T-cell (primary cell): Measurements from ENCODE around the gene EXOC3L4. TPM values are rescaled to one million over a fixed set of nuclear protein-coding genes. Genes with fewer than 3 reads are reported as not detected.

ENCODE experiments used
- ATAC-seq, 4 experiments: fragments of 200-7000 bp in 3 of 4; fragments of 150-1000 bp in 1 of 4; cut with Tn5 transposase; replicated peaks in 1 of 4; 1 replicate in 3 of 4; 2 replicates in 1 of 4; pipeline ENCODE4 v1.10.0; 2021; ENCODE audit warnings: moderate library complexity in 3 of 4, mild to moderate bottlenecking in 2 of 4, moderate number of reproducible peaks in 1 of 4
- CTCF ChIA-PET, 2 donors: fragments of 300-600 bp; sonication (Branson Sonifier 250); formaldehyde crosslinking; loops; one replicate each; lab custom pipeline; 2022; ENCODE audit warnings: antibody characterized with exemption in 2 of 2; lab: Charles Lee
- POLR2A ChIA-PET, 2 donors: fragments of 300-600 bp; sonication (Branson Sonifier 250); formaldehyde crosslinking; loops; one replicate each; lab custom pipeline; 2022; ENCODE audit warnings: antibody characterized with exemption in 2 of 2; lab: Charles Lee
- DNase-seq, 35 experiments: peaks; one replicate each; pipeline versions ENCODE4 v3.0.0 to v3.0.0-alpha.2; 2013 to 2023
- H3K27ac ChIP-seq: one replicate; pipeline ENCODE4 v1.5.1; 2013; ENCODE audit warnings: low read length
- H3K27me3 ChIP-seq, 2 experiments: replicated peaks in 1 of 2; 1 replicate in 1 of 2; 2 replicates in 1 of 2; pipeline versions ENCODE4 v1.6.1 to v1.7.0; 2013; ENCODE audit warnings: low read length in 1 of 2, mixed read lengths in 1 of 2; ENCODE audit not compliant: control insufficient read depth in 2 of 2, insufficient read depth in 2 of 2; ENCODE audit errors: extremely low read depth in 1 of 2
- H3K36me3 ChIP-seq, 2 donors: 1 replicate in 1 of 2; 2 replicates in 1 of 2; pipeline versions ENCODE4 v1.6.1 to v1.7.0; 2013; ENCODE audit warnings: low read length in 1 of 2; ENCODE audit not compliant: control insufficient read depth in 2 of 2, insufficient read depth in 1 of 2; ENCODE audit errors: extremely low read depth in 1 of 2
- H3K4me1 ChIP-seq, 2 experiments: 1 replicate in 1 of 2; 2 replicates in 1 of 2; pipeline versions ENCODE4 v1.6.1 to v1.7.0; 2013; ENCODE audit warnings: low read length in 2 of 2, mixed read lengths in 1 of 2; ENCODE audit not compliant: insufficient read depth in 2 of 2, control insufficient read depth in 1 of 2; ENCODE audit errors: extremely low read depth in 1 of 2
- H3K4me3 ChIP-seq, 2 donors: 1 replicate in 1 of 2; 2 replicates in 1 of 2; pipeline versions ENCODE4 v1.5.1 to v1.7.0; 2013; ENCODE audit warnings: mild to moderate bottlenecking in 2 of 2, low read length in 1 of 2, moderate library complexity in 1 of 2; ENCODE audit not compliant: control insufficient read depth in 1 of 2; ENCODE audit errors: extremely low read depth in 1 of 2
- H3K9me3 ChIP-seq: 2 replicates; pipeline ENCODE4 v1.7.0; 2013
- H3K27ac Mint-ChIP-seq, 2 donors: one replicate each; pipeline ENCODE4 v1.8.0; 2020 to 2021; ENCODE audit warnings: mild to moderate bottlenecking in 2 of 2, mixed read lengths in 2 of 2
- H3K27me3 Mint-ChIP-seq, 2 donors: one replicate each; pipeline ENCODE4 v1.8.0; 2021 to 2022; ENCODE audit warnings: mixed read lengths in 2 of 2
- H3K36me3 Mint-ChIP-seq: one replicate; pipeline ENCODE4 v1.8.0; 2021; ENCODE audit warnings: mixed read lengths
- H3K4me1 Mint-ChIP-seq, 3 donors: one replicate each; pipeline ENCODE4 v1.8.0; 2020 to 2022; ENCODE audit warnings: mixed read lengths in 3 of 3, mild to moderate bottlenecking in 1 of 3
- H3K4me3 Mint-ChIP-seq, 3 donors: one replicate each; pipeline ENCODE4 v1.8.0; 2020 to 2022; ENCODE audit warnings: mild to moderate bottlenecking in 3 of 3, mixed read lengths in 3 of 3, moderate library complexity in 3 of 3
- H3K9me3 Mint-ChIP-seq, 3 donors: one replicate each; pipeline ENCODE4 v1.8.0; 2020 to 2022; ENCODE audit warnings: mixed read lengths in 3 of 3
- WGBS: methylation state at CpG from one replicate; pipeline ENCODE4 v1.1.5; 2013; ENCODE audit warnings: missing lambda C conversion rate; ENCODE audit not compliant: insufficient coverage; 5-methylcytosine and 5-hydroxymethylcytosine counted together
- total RNA-seq, 35 experiments: library from RNA in 6 of 35; stranded (reverse) in 6 of 35; fragments of 120-200 nt in 1 of 35; gene quantifications; one replicate each; pipeline versions ENCODE4 v1.2.1 to v1.2.4 and lab custom pipeline; 2013 to 2026

Gene EXOC3L4
- total RNA-seq, 5 donors from 2014 or later (not counting 1 experiment from before 2014, with no cell fraction given) = 0.25 TPM; not detected in 4

DNA sequence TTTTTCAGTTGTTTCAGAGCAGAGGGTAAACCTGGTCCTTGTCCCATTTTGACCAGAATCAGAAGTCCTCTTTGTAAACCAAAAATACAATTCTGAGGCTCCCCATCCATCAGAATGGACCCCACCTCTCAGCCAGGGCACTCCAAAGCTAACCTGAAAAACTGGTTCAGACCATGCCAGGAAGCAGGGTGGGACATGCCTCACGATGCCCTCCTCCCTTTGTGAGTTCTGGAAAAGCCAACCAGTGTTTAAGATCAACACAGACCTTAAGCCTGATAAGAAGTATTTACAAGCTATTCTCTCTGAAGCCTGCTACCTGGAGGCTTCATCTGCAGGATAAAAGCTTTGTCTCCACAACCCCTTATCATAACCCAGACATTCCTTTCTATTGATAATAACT, 64.2 kb downstream of the EXOC3L4 start:
- H3K9me3 Mint-ChIP-seq = no peaks in the 10 kb centered on the region
- no peak overlapping the region for H3K4me3 Mint-ChIP-seq
- ATAC-seq = no peak
- no peak overlapping the region for H3K27ac Mint-ChIP-seq
- Histone ChIP-seq H3K9me3 (no peaks in the 10 kb centered on the region), H3K27ac (no peak overlapping the region), H3K4me1 (peaks cover 0 to 9% of the 10 kb centered on the region in 2 experiments), H3K27me3 (peaks cover 0 to 17% of the 10 kb centered on the region in 2 experiments), H3K4me3 (no peak overlapping the region), H3K36me3 (no peaks in the 10 kb centered on the region)
- ChIA-PET POLR2A (no interaction called here), CTCF (interaction anchor here in 1 of 2 donors (0.7 kb wide), 1 partner anchor 20 kb away, joined by 3 read pairs; no protein-coding TSS in a partner anchor)
- H3K4me1 Mint-ChIP-seq = peaks cover 2 to 14% (median 10%) of the 10 kb centered on the region in 3 donors
- 64% methylated on average over 1 of the region's 1 CpG for WGBS
- H3K27me3 Mint-ChIP-seq = peaks cover 0 to 8% of the 10 kb centered on the region in 2 donors
- H3K36me3 Mint-ChIP-seq = no peaks in the 10 kb centered on the region
- DNase-seq = no peak

Other genes with a start within 250 kb of the EXOC3L4 start
- 10 to 100 TPM in 2 of 5 donors, 1 to 10 TPM in 3; 5.2 to 15.0 (median 8.4) TPM for gene AMN, start 172.1 kb upstream of the EXOC3L4 start, total RNA-seq
- 10 to 100 TPM in 3 of 5 donors, 1 to 10 TPM in 2; 5.3 to 17.5 (median 11.2) TPM for gene CDC42BPB, start 37.2 kb upstream of the EXOC3L4 start, total RNA-seq
- not detected for gene LBHD2, start 10.5 kb upstream of the EXOC3L4 start, total RNA-seq
- gene TNFAIP2, start 28.7 kb downstream of the EXOC3L4 start, total RNA-seq = 1 to 10 TPM in 4 of 5 donors, under 1 TPM in 1; 0.93 to 2.1 (median 1.0) TPM
- 100 to 1,000 TPM; 223 to 650 (median 261) TPM for gene EIF5, start 239.5 kb downstream of the EXOC3L4 start, total RNA-seq